SU-DHL-6 (cell line): ENCODE results near the gene TAF11L13.
"Not testable (repeated sequence)": the region's sequence is repeated elsewhere in the genome, so short reads cannot be mapped to it uniquely, and the experiment has no call there.

Source experiments
- EZH2phosphoT487 ChIP-seq: fragments of 200-600 bp; sonication (generic), shearing (Covaris generic); conservative IDR thresholded peaks from 2 replicates; pipeline ENCODE4 v1.6.1; 2018; ENCODE audit warnings: mild to moderate bottlenecking, antibody characterized with exemption, low read length, moderate library complexity, mixed read lengths
- TF ChIP-seq, protein P1 (sequence below): fragments of 200-600 bp; sonication (generic); IDR thresholded peaks from one replicate; pipeline ENCODE4 v1.5.1; 2017; ENCODE audit warnings: antibody characterized with exemption, mild to moderate bottlenecking, low read length, moderate library complexity; ENCODE audit not compliant: insufficient read depth, poor library complexity, severe bottlenecking

DNA sequence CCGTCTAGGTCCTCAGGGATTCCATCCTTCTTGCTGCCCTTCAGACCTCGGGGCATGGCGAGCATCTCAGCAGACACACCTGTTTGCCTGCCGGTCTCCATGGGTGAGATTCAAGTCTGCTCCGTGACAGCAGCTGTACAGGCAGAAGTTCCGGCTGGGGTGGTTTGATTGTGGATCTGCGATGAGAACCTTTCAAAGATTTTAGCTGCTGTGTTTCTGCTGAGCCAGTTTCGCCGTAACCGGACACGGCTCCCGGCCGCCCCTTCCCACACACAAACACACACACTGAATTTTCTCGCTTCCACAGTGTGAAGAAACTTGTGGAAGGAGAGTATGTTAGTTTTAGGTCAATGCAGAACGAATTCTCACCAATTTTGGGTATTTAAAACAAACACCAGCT, 34.2 kb upstream of the TAF11L13 start, which contains the start of gene TAF11L10:
- TF ChIP-seq, protein P1, sequence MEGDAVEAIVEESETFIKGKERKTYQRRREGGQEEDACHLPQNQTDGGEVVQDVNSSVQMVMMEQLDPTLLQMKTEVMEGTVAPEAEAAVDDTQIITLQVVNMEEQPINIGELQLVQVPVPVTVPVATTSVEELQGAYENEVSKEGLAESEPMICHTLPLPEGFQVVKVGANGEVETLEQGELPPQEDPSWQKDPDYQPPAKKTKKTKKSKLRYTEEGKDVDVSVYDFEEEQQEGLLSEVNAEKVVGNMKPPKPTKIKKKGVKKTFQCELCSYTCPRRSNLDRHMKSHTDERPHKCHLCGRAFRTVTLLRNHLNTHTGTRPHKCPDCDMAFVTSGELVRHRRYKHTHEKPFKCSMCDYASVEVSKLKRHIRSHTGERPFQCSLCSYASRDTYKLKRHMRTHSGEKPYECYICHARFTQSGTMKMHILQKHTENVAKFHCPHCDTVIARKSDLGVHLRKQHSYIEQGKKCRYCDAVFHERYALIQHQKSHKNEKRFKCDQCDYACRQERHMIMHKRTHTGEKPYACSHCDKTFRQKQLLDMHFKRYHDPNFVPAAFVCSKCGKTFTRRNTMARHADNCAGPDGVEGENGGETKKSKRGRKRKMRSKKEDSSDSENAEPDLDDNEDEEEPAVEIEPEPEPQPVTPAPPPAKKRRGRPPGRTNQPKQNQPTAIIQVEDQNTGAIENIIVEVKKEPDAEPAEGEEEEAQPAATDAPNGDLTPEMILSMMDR, result not testable (repeated sequence)
- TF ChIP-seq EZH2phosphoT487, result not testable (repeated sequence)
